Measurements from ENCODE around the gene LMBR1L.
A peak's percentile ranks its signal among the peaks of the same experiment; 100 is the strongest.
"Not testable (repeated sequence)": the region's sequence is repeated elsewhere in the genome, so short reads cannot be mapped to it uniquely, and the experiment has no call there.

The LMBR1L gene, protein sequence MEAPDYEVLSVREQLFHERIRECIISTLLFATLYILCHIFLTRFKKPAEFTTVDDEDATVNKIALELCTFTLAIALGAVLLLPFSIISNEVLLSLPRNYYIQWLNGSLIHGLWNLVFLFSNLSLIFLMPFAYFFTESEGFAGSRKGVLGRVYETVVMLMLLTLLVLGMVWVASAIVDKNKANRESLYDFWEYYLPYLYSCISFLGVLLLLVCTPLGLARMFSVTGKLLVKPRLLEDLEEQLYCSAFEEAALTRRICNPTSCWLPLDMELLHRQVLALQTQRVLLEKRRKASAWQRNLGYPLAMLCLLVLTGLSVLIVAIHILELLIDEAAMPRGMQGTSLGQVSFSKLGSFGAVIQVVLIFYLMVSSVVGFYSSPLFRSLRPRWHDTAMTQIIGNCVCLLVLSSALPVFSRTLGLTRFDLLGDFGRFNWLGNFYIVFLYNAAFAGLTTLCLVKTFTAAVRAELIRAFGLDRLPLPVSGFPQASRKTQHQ

GRCh38 chr12:49110464-49111155, at the start of gene LMBR1L:
LMBR1L (minus strand) TSS chr12:49110847; CDS start chr12:49110555, 292 bp downstream.
- Histone ChIP-seq H3K9me3 (peaks cover 10% of the 10 kb centered on the region), H3K4me3 (peak within 1 kb of the TSS; percentile 100), H3K4me1 (peaks cover 53% of the 10 kb centered on the region), H4K20me1 (peaks cover 43% of the 10 kb centered on the region), H3K9ac (peak within 1 kb of the TSS; percentile 98), H3K4me2 (peak within 1 kb of the TSS; percentile 96), H3K27me3 (no peaks in the 10 kb centered on the region), H3K36me3 (peaks cover 17% of the 10 kb centered on the region; the same call in 1 of the 2 replicates), H3K27ac (peak within 1 kb of the TSS; percentile 93)
- TF ChIP-seq Cebpa-rat (IDR thresholded peaks at IDR 0.05), result no peak

DNA sequence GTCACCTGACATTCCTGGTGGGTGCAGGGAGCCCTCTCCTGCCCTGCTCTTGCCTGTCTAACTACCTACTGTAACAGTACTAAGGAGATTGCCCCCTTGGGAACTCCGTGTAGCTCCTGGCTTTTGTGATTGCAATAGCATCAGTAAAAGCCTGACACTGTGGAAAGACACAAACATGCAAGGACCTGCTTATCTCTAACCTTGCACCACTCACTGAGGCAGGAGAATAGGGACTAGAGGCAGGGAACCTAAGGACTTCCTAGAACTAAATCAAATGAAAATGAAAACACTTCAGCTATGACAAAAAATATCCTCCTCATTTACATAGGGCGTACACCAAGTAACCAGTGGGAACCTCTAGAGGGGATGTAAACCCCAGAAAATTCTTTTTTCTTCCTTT, 49.8 kb upstream of the LMBR1L start:
- H3K27ac ChIP-seq, result peak overlapping the region; percentile 91
- peak overlapping the region; percentile 79 for H3K4me2 ChIP-seq
- H3K9me3 ChIP-seq, result no peaks in the 10 kb centered on the region

GRCh38 chr12:49154221-49154620, 43.6 kb upstream of the LMBR1L start:
- Histone ChIP-seq H3K36me3 (no peaks in the 10 kb centered on the region), H3K9ac (no peak overlapping the region), H4K20me1 (no peaks in the 10 kb centered on the region)

More for the DNA sequence above, 49.8 kb upstream of the LMBR1L start:
- H3K4me1 ChIP-seq, result peaks cover 56% of the 10 kb centered on the region
- H3K9ac ChIP-seq, result no peak overlapping the region
- H3K27me3 ChIP-seq, result no peaks in the 10 kb centered on the region
- no peak for TF ChIP-seq Cebpa-rat (IDR thresholded peaks at IDR 0.05)
- no peaks in the 10 kb centered on the region for H3K36me3 ChIP-seq
- H4K20me1 ChIP-seq, result no peaks in the 10 kb centered on the region
- H3K4me3 ChIP-seq, result no peak overlapping the region

DNA sequence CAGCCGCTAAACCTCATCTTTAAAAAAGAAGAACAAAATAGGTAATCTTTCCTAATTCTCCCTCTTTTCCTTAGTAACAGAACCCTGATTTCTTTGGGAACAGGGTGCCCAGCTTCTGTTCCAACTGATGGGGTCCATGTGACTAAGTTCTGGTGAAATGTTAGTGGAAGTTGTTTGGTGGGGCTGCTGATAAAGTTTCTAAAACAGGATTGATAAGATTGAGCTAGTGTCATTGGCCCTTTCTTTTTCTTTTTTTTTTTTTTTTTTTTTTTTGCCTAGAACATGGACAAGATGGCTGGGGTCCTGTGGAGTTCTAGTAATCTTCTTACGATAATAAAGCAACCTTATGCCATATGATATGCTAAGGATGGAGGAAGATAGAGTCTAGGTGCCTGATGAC, 36.7 kb upstream of the LMBR1L start:
- Histone ChIP-seq H3K4me2 (no peak overlapping the region), H3K27me3 (no peaks in the 10 kb centered on the region), H3K36me3 (no peaks in the 10 kb centered on the region), H3K9me3 (no peaks in the 10 kb centered on the region), H4K20me1 (no peaks in the 10 kb centered on the region), H3K4me3 (no peak overlapping the region), H3K9ac (no peak overlapping the region), H3K27ac (no peak overlapping the region), H3K4me1 (peaks cover 10% of the 10 kb centered on the region)
- no peak for TF ChIP-seq Cebpa-rat (IDR thresholded peaks at IDR 0.05)

More at GRCh38 chr12:49154221-49154620, 43.6 kb upstream of the LMBR1L start:
- Histone ChIP-seq H3K4me1 (peaks cover 38% of the 10 kb centered on the region), H3K27ac (no peak overlapping the region), H3K4me2 (no peak overlapping the region), H3K9me3 (no peaks in the 10 kb centered on the region), H3K27me3 (no peaks in the 10 kb centered on the region), H3K4me3 (no peak overlapping the region)
- TF ChIP-seq Cebpa-rat (IDR thresholded peaks at IDR 0.05), result no peak

- no peak overlapping the region for H3K27ac ChIP-seq
- H3K9ac ChIP-seq, result no peak overlapping the region
- no peak for TF ChIP-seq Cebpa-rat (IDR thresholded peaks at IDR 0.05)
- no peaks in the 10 kb centered on the region for H3K9me3 ChIP-seq
- no peaks in the 10 kb centered on the region for H3K27me3 ChIP-seq
- H3K4me1 ChIP-seq, result peaks cover 10% of the 10 kb centered on the region
- no peak overlapping the region for H3K4me3 ChIP-seq
- H3K36me3 ChIP-seq, result no peaks in the 10 kb centered on the region; the same call in 1 of the 2 replicates
- H4K20me1 ChIP-seq, result no peaks in the 10 kb centered on the region
- no peak overlapping the region for H3K4me2 ChIP-seq
These were observed 35.8 kb upstream of the LMBR1L start for GRCh38 chr12:49146406-49146805.

- H3K4me2 ChIP-seq, result no peak overlapping the region
- no peaks in the 10 kb centered on the region for H3K9me3 ChIP-seq
- H3K9ac ChIP-seq, result no peak overlapping the region
- no peak for TF ChIP-seq Cebpa-rat (IDR thresholded peaks at IDR 0.05)
- H3K27ac ChIP-seq, result no peak overlapping the region
- H3K27me3 ChIP-seq, result no peaks in the 10 kb centered on the region
- no peaks in the 10 kb centered on the region for H4K20me1 ChIP-seq
- no peak overlapping the region for H3K4me3 ChIP-seq
- no peaks in the 10 kb centered on the region; the same call in 1 of the 2 replicates for H3K36me3 ChIP-seq
- no peaks in the 10 kb centered on the region for H3K4me1 ChIP-seq
These were observed 33.7 kb upstream of the LMBR1L start for GRCh38 chr12:49144384-49144783.

DNA sequence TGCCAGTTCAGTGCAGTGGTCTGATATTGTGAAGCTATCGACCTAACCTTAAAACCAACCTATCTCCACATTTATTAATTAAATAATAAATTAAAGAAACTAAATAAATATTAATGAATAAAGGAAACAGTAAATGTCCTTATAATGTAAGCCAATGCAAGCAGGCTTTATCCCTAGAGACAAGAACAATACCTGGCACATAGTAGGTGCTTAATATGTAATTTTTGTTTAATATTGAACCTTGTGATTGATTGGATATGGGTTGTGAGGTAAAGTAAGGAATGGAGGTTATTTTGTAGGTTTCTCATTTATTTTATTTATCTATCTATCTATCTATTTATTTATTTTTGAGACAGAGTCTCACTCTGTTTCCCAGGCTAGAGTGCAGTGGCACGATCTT, 28.4 kb upstream of the LMBR1L start:
- Histone ChIP-seq H3K9me3 (no peaks in the 10 kb centered on the region), H3K4me2 (no peak overlapping the region), H3K4me1 (peaks cover 8% of the 10 kb centered on the region), H3K4me3 (no peak overlapping the region), H4K20me1 (no peaks in the 10 kb centered on the region), H3K9ac (no peak overlapping the region), H3K27ac (no peak overlapping the region), H3K36me3 (no peaks in the 10 kb centered on the region; the same call in 1 of the 2 replicates), H3K27me3 (no peaks in the 10 kb centered on the region)
- TF ChIP-seq Cebpa-rat (IDR thresholded peaks at IDR 0.05), result no peak

DNA sequence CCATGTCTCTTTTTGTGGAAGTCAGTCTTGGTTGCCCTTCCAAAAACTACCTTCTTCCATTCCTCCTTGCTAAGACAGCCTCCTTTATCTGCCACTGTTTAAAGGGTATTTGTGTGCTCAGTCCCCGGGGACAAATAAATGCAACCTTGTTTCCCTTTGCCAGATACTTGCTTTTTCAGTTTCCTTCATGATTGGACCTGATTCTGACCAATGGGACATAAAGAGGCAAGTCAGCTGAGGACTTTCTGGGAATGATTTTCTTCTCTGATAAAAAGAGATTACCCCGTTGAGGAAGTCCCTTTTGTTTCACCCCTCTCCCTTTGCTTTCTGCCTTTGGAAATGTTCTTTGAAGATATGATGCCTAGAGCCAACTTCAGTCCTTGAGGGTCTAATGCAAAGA, 27.9 kb upstream of the LMBR1L start:
- H4K20me1 ChIP-seq, result no peaks in the 10 kb centered on the region
- H3K9ac ChIP-seq, result no peak overlapping the region
- H3K27me3 ChIP-seq, result no peaks in the 10 kb centered on the region
- H3K4me1 ChIP-seq, result peaks cover 12% of the 10 kb centered on the region
- TF ChIP-seq Cebpa-rat (IDR thresholded peaks at IDR 0.05), result no peak
- H3K27ac ChIP-seq, result no peak overlapping the region
- H3K4me3 ChIP-seq, result no peak overlapping the region
- H3K36me3 ChIP-seq, result no peaks in the 10 kb centered on the region; the same call in 1 of the 2 replicates
- peak overlapping the region; percentile 23; the same call in 1 of the 2 replicates for H3K4me2 ChIP-seq
- H3K9me3 ChIP-seq, result no peaks in the 10 kb centered on the region

DNA sequence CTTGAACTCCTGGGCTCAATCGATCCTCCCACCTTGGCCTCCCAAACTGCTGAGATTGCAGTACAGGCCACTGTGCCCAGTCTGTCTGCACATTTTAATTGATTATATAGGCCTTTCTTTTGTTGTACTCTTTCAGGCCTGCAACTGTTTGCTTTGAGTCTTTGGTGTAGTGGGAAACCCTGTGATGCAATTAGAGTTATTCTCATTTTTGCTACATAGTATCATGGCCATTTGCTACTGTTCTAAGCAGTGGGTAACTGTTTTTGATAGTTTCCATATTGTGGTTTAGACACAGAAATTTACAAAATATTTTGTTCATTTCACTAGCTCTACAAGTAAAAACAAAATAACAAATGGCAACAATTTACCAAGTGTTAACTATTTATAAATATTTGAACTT, 26.8 kb upstream of the LMBR1L start:
- Histone ChIP-seq H3K9me3 (no peaks in the 10 kb centered on the region), H3K4me3 (no peak overlapping the region), H3K27ac (no peak overlapping the region), H3K4me2 (no peak overlapping the region), H3K4me1 (peaks cover 23% of the 10 kb centered on the region), H3K36me3 (no peaks in the 10 kb centered on the region; the same call in 1 of the 2 replicates), H3K9ac (no peak overlapping the region), H3K27me3 (no peaks in the 10 kb centered on the region), H4K20me1 (no peaks in the 10 kb centered on the region)
- TF ChIP-seq Cebpa-rat (IDR thresholded peaks at IDR 0.05), result no peak

- not testable (repeated sequence) for H3K4me2 ChIP-seq, H3K9me3 ChIP-seq
- H3K4me1 ChIP-seq, result peaks cover 28% of the 10 kb centered on the region
These were observed 26.4 kb upstream of the LMBR1L start for GRCh38 chr12:49136997-49137396.

More at GRCh38 chr12:49136997-49137396, 26.4 kb upstream of the LMBR1L start:
- not testable (repeated sequence) for H3K9ac ChIP-seq, H3K27me3 ChIP-seq, H3K27ac ChIP-seq, H4K20me1 ChIP-seq, H3K4me3 ChIP-seq, H3K36me3 ChIP-seq

Measured in BLaER1 (cell line).